Activated T-cell treated with anti-CD3 and anti-CD28 coated beads, Interleukin-2, amount 50 U/mL, for 1 hour (primary cell): ENCODE data around the gene ZCCHC7.
"Not testable (repeated sequence)": the region's sequence is repeated elsewhere in the genome, so short reads cannot be mapped to it uniquely, and the experiment has no call there.

Source experiments
- DNase-seq: peaks from one replicate; pipeline ENCODE4 v3.0.0-alpha.2; 2020

Gene ZCCHC7

DNA sequence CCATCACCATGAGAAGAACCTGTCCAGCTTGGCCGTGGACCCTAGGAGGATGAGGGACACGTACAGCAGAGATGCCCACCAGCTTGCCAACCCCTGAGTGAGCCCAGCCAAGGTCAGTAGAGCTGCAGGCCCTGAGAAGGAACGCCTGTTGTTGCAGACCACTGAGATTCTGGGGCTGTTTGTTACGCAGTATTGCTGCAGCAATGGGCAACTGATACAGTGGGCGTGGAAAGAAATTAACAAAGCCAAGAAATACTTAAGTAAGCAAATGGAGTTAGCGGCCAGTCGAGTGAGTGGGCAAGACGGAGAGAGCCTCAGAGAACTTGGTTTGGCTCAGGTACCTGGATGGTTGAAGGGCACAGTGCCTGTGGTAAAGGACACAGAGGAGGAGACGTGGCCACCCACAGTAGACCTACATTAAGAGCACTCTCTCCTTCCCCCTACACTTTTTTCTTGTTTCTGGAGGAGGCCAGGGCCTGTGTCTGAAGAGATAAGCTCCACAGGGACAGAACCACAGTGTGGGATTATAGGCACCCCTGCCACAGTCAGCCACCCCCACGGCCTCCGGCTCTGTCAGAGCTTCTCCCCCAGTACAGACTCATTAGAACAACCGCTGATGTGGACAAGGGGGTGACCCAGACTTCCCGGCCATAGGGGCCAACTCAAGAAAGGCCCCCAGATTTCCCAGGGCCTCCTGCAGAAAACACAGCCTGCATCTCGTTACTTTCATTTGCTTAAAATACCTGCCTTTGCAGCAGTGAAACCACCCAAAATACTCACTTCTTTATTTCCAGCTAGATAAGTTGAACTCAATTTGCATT lies 262.0 kb downstream of the ZCCHC7 start:
- DNase-seq, result no peak

DNA sequence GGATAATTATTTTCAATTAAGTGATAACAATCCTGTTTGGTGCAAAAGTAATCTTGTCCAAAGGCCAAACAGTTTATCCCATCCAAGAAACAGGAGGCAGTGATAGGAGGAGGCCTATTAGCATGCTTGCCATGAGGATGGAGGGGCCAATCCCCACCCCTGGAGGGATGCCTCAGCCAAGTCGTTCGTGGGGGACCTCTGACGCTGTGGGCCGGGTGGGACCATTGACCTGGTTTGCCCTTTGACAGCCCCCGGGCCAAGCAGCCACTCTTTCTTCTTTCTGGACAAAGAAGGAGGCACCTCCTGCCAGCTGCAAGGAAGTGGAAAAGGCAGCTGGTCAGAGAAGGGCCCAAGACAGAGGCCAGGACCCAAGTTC lies 262.6 kb downstream of the ZCCHC7 start:
- DNase-seq, result no peak

DNA sequence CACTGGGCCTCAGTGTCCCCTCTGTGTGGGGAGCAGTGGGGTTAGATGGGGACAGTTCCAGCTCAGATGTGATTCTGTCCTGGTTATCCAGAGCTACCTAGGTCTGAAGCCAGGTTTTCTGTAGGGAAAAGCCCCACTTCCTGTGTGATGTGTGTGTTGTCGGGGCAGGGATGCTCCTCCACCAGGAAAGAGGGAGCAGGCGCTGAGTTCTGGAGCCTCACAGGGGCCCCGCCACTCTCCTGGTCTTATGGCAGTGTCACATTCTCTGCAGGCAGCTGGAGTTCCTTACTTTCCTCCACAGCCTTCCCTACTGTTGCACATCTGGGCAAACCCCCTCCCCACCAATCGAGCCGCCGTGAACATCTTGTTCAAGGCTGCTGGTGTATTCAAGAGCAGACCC lies 263.0 kb downstream of the ZCCHC7 start:
- DNase-seq, result no peak

DNA sequence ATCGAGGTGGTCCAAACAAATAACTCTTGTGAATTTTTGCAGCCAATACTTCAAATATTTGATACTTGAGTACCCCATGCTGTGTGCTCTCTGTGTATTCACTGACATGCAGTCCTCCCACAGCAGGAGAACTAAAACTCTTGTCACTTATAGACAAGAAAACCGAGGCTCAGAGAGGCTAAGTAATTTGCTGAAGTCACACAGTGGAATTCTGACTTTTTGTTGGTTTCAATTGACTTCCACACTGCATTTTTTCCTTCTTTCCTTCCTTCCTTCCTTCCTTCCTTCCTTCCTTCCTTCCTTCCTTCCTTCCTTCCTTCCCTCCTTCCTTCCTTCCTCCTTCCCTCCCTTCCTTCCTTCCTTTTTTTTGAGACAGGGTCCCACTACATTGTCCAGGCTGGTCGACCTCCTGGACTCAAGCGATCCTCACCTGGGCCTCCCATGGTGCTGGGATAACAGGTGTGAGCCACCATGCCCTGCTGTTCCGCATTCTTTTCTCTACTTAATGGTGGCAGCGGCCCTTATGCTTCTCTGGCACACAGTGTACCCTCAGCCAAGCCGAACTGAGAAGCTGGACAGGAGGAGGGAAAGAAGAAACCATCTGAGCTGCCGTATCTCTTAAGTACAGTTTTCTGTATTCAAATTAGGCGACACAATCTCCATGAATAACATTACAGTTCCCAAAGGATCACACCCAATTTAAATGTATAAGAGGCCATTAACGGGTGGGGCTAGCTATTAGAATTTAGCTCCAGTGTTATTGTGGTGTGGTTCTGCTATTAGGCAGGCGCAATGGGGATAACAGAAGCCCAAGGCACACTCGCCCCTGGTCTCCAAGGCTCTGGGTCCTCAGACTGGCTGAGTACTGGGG lies 263.7 kb downstream of the ZCCHC7 start:
- DNase-seq, result no peak

DNA sequence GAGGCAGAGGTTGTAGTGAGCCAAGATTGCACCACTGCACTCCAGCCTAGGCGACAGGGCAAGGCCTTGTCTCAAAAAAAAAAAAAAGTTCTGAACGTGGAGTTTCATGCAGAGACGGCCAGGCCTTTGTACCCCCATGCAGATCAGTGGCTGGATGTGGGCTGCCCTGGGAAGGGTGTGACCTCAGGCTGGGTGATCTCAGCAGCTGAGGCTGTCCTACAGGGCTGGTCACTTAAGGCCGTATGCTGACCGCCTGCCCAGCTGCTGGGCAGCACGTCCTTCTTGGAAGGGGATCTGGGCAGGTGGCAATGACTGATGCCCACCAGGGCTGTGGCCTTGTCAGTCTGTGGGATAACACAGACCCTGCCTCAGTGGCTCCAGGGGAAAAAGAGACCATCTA lies 264.9 kb downstream of the ZCCHC7 start:
- no peak for DNase-seq

DNA sequence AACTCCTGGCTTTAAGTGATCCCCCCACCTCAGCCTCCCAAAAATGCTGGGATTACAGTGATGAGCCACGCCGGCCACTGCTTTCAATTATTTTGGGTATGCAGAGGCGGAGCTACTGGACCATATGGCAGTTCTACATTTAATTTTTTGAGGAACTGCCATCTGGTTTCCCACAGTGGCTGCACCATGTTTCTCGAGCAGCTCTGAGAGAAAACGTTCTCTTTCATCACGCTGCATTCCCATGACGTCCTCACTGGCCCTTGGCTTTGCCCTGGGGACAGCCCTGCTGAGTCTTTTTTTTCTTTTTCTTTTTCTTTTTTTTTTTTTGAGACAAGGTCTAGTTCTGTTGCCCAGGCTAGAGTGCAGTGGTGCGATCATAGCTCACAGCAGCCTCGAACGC lies 266.6 kb downstream of the ZCCHC7 start:
- DNase-seq, result no peak

DNA sequence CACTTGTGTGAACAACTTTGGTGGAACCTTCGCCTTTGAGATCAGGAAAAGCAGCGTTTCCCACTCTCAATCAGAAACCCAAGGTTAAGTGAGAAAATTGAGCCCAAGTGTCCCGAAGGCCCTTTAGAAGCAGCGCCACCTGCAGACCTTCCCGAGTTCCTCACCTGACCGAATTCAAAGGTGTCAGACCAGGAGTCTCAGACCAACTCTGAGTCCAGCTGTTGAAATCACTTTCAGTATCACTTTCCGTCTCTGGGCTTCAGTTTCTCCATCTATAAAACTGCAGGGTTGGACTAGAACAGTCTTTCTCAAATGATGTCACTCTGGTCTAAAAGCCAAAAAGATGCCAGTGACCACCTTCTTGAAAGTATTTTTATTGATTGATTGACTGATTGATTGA lies 270.4 kb downstream of the ZCCHC7 start:
- DNase-seq, result no peak

DNA sequence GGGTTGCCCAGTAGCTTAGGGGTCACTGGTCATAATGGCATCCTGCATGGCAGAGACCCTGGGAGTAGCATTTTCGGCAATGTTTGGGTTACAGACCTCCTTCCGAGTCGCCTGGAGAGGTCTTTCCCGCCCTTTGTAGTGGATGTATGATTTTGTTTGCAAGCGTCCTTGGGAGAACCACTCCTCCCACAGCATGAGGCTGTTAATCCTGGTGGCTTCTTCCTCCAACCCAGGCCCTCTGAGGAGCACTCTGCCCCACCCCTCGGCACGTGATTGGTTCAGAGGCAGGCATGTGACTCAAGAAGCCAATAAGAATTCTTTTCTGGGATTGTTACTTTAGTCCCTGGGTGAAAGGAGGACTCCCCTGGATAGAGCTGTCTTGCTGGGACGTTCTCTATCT lies 271.9 kb downstream of the ZCCHC7 start:
- DNase-seq, result no peak

DNA sequence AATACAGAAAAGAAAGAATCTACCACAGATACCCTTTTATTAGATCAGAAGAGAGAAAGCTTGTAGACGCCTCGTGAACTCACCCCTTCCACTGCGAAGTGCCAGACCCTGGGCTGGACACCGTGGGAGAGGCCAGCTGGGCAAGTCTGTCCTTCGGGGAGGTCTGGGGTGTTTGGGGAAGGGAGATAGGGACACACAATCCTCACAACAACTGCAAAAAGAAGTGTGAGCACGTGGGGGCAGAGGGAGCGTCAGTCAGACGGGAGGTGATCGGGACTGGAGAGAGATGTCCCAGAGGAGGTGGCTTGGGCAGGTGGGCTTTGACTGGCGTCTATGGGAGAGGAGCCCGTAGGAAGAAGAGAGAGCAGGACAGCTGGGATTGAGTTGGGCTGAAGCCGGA lies 274.9 kb downstream of the ZCCHC7 start:
- DNase-seq, result no peak

DNA sequence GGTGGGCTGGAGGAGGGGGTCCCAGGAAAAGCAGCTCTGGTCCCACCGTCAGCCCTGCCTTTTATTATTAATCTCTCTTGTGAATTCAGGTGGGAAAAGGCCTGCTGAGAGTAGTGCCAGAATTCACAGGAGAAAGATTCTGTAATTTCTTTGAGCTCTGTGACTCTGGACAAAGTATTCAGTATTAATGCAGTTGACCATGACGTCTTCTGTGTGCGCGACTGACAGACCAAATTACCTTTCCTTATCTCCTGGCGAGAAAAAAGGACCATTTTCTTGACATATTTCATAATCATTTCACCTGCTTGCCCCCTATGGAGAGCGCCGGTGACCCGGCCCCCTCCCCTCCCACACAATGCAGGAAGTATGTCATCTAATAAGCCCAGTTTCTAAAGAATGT lies 275.3 kb downstream of the ZCCHC7 start:
- DNase-seq, result no peak

DNA sequence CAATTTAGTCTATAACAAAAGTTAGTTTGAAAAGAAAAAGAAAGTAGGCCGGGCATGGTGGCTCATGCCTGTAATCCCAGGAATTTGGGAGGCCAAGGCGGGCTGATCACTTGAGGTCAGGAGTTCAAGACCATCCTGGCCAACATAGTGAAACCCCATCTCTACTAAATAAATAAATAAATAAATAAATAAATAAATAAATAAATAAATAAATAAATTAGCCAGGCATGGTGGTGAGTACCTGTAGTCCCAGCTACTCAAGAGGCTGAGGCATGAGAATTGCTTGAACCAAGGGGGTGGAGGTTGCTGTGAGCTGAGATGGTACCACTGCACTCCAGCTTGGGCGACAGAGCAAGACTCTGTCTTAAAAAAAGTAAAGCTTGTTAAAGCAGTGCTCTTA lies 277.6 kb downstream of the ZCCHC7 start:
- DNase-seq, result not testable (repeated sequence)

DNA sequence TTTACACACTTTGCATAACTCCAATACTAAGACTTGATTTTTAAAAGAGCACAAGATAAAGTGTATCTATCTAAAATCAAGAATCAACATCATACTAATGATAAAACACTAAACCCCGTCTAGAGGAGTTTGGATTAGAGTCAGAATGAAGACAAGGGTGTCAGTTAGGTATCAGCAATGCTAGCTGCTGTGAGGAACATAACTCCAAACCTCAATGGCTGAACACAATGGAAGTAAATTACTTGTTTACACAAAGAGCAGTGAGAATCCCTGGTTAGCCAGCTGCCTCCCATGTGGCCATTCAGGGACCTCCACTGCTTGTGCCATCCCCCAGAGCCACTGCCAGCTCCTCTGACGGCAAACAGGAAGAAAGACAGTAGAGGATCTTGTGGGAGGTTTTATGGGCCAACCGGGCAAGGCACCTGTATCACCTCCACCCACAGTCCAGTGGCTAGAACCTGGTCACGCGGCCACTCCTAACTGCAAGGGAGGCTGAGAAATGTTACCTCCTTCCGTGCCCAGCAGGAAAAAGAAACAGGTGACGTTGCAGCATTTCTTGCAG lies 278.2 kb downstream of the ZCCHC7 start:
- no peak for DNase-seq

DNA sequence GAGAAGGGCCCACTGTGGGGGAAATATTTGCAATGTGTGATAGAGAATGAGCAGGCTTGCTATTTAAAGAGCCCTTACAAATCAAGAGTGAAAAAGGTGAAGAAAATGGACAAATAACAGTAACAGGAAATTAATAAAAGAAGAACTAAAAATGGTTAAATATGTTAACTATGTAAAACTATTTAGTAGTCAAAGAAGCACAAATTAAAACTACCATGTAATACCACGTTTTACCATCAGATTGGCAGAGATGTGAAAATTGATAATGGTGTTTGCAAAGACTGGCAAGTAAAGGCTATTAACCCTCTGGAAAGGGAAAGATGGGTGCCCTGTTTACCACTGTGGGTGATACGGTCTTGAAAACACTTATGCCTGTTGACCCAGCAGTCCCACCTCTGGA lies 279.0 kb downstream of the ZCCHC7 start:
- no peak for DNase-seq

DNA sequence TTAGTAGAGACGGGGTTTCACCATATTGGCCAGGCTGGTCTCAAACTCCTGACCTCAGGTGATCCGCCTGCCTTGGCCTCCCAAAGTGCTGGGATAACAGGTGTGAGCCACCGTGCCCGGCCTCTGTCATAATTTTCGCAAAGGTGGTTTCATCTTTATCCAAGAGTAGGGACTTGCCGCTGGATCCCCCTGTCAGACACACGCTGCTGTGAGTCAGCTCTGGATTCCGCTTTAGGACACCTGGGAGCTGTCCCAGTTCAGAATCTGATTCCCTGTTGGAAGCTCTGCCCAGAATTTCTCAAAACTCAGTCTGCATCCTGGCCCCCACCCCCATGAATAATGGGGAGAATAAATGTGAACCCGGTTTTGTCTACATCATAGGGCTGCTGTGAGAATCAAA lies 284.2 kb downstream of the ZCCHC7 start:
- no peak for DNase-seq

DNA sequence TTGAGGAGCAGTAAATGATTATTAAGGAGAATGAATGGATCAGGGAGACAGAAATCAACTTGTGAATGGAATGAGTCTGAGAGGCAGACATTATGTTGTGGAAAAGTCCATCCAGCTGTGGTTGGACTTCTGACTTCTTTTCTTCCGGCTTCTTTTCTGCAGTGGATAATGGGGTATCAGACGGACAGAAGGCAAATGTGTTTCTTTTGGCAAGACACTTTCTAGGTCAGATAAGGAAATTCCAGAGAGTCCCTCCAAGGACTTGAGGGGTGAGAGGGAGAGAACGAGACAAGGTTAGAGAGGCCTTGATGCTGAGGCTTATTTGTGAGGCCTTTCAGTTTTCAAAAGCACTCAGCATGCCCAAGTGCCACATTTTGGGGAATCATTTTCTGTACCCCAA lies 285.0 kb downstream of the ZCCHC7 start:
- no peak for DNase-seq

DNA sequence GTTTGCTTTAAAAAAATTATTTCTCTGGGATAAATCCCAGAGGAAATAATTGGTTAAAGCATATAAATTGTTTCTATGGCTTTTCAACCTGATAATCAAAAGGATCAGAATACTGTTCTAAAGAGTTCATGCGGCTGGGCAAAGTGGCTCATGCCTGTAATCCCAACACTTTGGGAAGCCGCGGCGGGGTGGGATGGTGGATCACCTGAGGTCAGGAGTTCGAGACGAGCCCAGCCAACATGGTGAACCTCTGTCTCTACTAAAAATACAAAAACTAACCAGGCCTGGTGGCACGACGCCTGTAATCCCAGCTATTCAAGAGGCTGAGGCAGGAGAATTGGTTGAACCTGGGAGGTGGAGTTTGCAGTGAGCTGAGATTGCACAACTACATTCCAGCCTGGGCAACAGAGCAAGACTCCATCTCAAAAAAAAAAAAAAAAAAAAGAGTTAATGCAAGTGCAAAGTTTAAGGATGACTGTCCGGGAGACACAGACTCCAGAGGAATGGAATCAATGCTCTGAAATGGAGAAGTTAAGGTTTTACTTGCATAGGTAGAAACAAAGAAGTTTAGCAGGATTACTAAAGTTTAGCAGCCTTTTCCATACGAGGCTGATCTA lies 285.5 kb downstream of the ZCCHC7 start:
- DNase-seq, result no peak

DNA sequence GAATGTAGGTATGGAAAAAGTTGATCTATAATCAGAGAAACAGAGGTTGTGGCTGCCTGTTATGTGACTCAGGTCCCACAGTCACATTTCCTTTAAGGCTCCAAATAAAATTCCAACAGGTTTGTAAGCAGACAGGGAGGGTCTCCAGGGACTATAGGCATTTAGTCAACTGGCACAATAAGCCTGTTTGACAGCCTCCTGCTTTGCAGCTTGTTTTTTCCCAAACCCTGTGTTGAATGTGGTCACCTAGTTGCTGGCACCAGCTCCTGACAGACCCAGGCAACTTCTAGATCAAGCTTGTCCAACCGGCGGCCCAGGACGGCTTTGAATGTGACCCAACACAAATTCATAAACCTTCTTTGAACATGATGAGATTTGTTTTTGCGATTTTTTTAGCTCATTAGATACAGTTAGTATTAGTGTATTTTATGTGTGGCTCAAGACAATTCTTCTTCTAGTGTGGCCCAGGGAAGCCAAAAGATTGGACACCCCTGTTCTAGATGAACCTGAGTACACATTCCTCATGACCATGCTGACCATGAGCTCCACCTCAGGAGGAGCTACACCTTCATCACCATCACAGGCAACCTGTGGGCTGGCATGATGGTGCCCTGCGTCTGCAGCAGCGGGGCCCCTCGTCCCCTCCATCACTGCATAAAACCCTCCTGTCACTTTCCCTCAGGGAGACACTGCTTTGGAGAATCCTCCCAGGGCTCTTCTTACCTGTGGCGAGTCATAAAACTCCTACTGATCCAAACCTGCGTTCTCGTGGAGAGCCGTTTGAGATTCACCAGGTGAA lies 286.4 kb downstream of the ZCCHC7 start:
- no peak for DNase-seq

DNA sequence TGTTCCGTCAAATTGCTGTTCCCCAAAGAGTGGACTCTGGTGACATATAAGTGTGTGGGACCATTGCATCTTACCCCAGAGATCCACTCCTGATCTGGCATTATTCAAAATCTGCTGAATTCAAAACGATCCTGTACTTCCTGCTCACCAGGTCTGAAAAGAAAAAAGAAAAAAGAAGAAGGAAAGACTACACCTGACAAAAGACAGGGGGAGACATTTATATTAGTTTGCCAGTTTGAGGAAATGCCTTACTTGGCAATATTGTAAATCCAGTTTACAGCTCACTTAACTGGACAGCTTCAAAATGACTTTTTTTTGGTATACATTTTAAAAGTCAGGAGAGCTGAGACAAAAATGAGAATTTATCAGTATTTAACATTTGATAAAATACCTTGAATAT lies 287.1 kb downstream of the ZCCHC7 start:
- no peak for DNase-seq
